IMR-90 (cell line): ENCODE data around the gene JAKMIP2. TPM values are rescaled to one million over a fixed set of nuclear protein-coding genes. Genes with fewer than 3 reads are reported as not detected.

Experiments
- ATAC-seq: fragments of 200-7000 bp; cut with Tn5 transposase; 2 replicates; pipeline ENCODE4 v1.9.1; 2020; ENCODE audit warnings: low read depth, mild to moderate bottlenecking, moderate library complexity
- BruUV-seq: library from RNA; stranded (reverse); fragments of 400-500 nt; replicated peaks from 2 replicates; lab custom pipeline; 2021; lab: Mats Ljungman, UMichigan
- CTCF ChIA-PET: fragments of 300-600 bp; formaldehyde crosslinking; extraction: SDS; loops from one replicate; lab custom pipeline; 2021; ENCODE audit warnings: antibody characterized with exemption; lab: Yijun Ruan, JAX
- POLR2A ChIA-PET: fragments of 300-600 bp; sonication (Branson Sonifier 250); formaldehyde crosslinking; loops from one replicate; lab custom pipeline; 2022; ENCODE audit warnings: antibody characterized with exemption; ENCODE audit not compliant: unreplicated experiment; lab: Charles Lee
- DNase-seq: peaks from one replicate; pipeline ENCODE4 v3.0.0; 2013
- H2AFZ ChIP-seq: replicated peaks from 2 replicates; pipeline ENCODE3; 2013; ENCODE audit warnings: low read length, mild to moderate bottlenecking; ENCODE audit not compliant: poor library complexity
- H2AK5ac ChIP-seq: 2 replicates; pipeline ENCODE4 v1.6.1; 2013; ENCODE audit warnings: low read depth, low read length, inconsistent platforms
- H2AK9ac ChIP-seq: replicated peaks from 2 replicates; pipeline ENCODE3; 2013; ENCODE audit warnings: mild to moderate bottlenecking, low read depth, low read length, moderate library complexity; ENCODE audit not compliant: poor library complexity
- H2BK120ac ChIP-seq: 2 replicates; pipeline ENCODE4 v1.6.1; 2013; ENCODE audit warnings: low read depth, low read length, inconsistent platforms
- H2BK15ac ChIP-seq: 3 replicates; pipeline ENCODE4 v1.6.1; 2013; ENCODE audit warnings: low read depth, low read length, inconsistent platforms
- H2BK20ac ChIP-seq: 2 replicates; pipeline ENCODE4 v1.6.1; 2013; ENCODE audit warnings: low read depth, mild to moderate bottlenecking, inconsistent platforms, low read length, moderate library complexity
- H2BK5ac ChIP-seq: 2 replicates; pipeline ENCODE4 v1.6.1; 2013; ENCODE audit warnings: mild to moderate bottlenecking, low read depth, low read length, inconsistent platforms; ENCODE audit not compliant: poor library complexity, severe bottlenecking
- H3K14ac ChIP-seq: replicated peaks from 2 replicates; pipeline ENCODE4 v1.6.1; 2013; ENCODE audit warnings: low read depth, low read length, inconsistent platforms
- H3K18ac ChIP-seq: 2 replicates; pipeline ENCODE4 v1.6.1; 2013; ENCODE audit warnings: low read depth, low read length, control low read depth
- H3K23ac ChIP-seq: 2 replicates; pipeline ENCODE4 v1.6.1; 2013; ENCODE audit warnings: low read depth, low read length, inconsistent platforms
- H3K27ac ChIP-seq: 2 replicates; pipeline ENCODE4 v1.5.1; 2013; ENCODE audit warnings: mild to moderate bottlenecking, control low read depth, low read length; ENCODE audit not compliant: insufficient read depth
- H3K27me3 ChIP-seq: 2 replicates; pipeline ENCODE4 v1.6.1; 2013; ENCODE audit warnings: low read length; ENCODE audit not compliant: control insufficient read depth, insufficient read depth
- H3K36me3 ChIP-seq: 2 replicates; pipeline ENCODE4 v1.6.1; 2013; ENCODE audit warnings: low read length, mixed read lengths; ENCODE audit not compliant: control insufficient read depth, insufficient read depth
- H3K4ac ChIP-seq: 2 replicates; pipeline ENCODE4 v1.6.1; 2013; ENCODE audit warnings: low read depth, low read length, inconsistent platforms
- H3K4me1 ChIP-seq: 2 replicates; pipeline ENCODE4 v1.6.1; 2013; ENCODE audit warnings: low read length, mixed read lengths; ENCODE audit not compliant: control insufficient read depth, insufficient read depth
- H3K4me2 ChIP-seq: 2 replicates; pipeline ENCODE4 v1.6.1; 2013; ENCODE audit warnings: low read depth, mild to moderate bottlenecking, control low read depth, low read length, moderate library complexity
- H3K4me3 ChIP-seq: 2 replicates; pipeline ENCODE4 v1.5.1; 2013; ENCODE audit warnings: low read depth, mild to moderate bottlenecking, control low read depth, low read length, moderate library complexity; ENCODE audit not compliant: insufficient read depth
- H3K56ac ChIP-seq: 2 replicates; pipeline ENCODE4 v1.6.1; 2013; ENCODE audit warnings: low read length, inconsistent platforms; ENCODE audit not compliant: insufficient read depth; ENCODE audit errors: extremely low read depth
- H3K79me1 ChIP-seq, 2 experiments: 2 replicates each; pipeline ENCODE4 v1.6.1; 2013; ENCODE audit warnings: low read length in 2 of 2, inconsistent platforms in 1 of 2, low read depth in 1 of 2
- H3K9ac ChIP-seq: 2 replicates; pipeline ENCODE4 v1.6.1; 2013; ENCODE audit warnings: low read depth, low read length, control low read depth
- H3K9me1 ChIP-seq: 2 replicates; pipeline ENCODE4 v1.6.1; 2013; ENCODE audit warnings: low read length, inconsistent platforms; ENCODE audit not compliant: insufficient read depth
- H3K9me3 ChIP-seq: 2 replicates; pipeline ENCODE4 v1.6.1; 2013; ENCODE audit warnings: low read length; ENCODE audit not compliant: control insufficient read depth, insufficient read depth
- H4K20me1 ChIP-seq: 2 replicates; pipeline ENCODE4 v1.6.1; 2013; ENCODE audit warnings: low read length, inconsistent platforms; ENCODE audit not compliant: insufficient read depth
- H4K5ac ChIP-seq: 2 replicates; pipeline ENCODE4 v1.6.1; 2013; ENCODE audit warnings: mild to moderate bottlenecking, low read depth, low read length, control low read depth
- H4K8ac ChIP-seq, 2 experiments: 2 replicates each; pipeline ENCODE4 v1.6.1; 2013; ENCODE audit warnings: low read depth in 2 of 2, low read length in 2 of 2, control low read depth in 1 of 2, inconsistent platforms in 1 of 2
- H4K91ac ChIP-seq: 2 replicates; pipeline ENCODE4 v1.6.1; 2013; ENCODE audit warnings: low read depth, low read length, inconsistent platforms; ENCODE audit not compliant: insufficient read depth
- BHLHE40 ChIP-seq: fragments of 150-350 bp; IDR thresholded peaks from 2 replicates; pipeline ENCODE4 v1.6.1; 2016; ENCODE audit warnings: mild to moderate bottlenecking, low read depth, low read length
- CEBPB ChIP-seq: IDR thresholded peaks from 2 replicates; pipeline ENCODE4 v1.6.1; 2012; ENCODE audit warnings: low read depth, low read length, improper control_type of control experiment
- CHD1 ChIP-seq: IDR thresholded peaks from 2 replicates; pipeline ENCODE4 v1.6.1; 2012; ENCODE audit warnings: low read depth, low read length, improper control_type of control experiment
- CTCF ChIP-seq: conservative IDR thresholded peaks from 2 replicates; pipeline ENCODE4 v1.5.1; 2012; ENCODE audit warnings: mild to moderate bottlenecking, low read depth, low read length, improper control_type of control experiment
- ELK1 ChIP-seq: fragments of 150-350 bp; IDR thresholded peaks from 2 replicates; pipeline ENCODE4 v1.6.1; 2016; ENCODE audit warnings: low read depth, mild to moderate bottlenecking, low read length, moderate library complexity, borderline replicate concordance
- FOS ChIP-seq: fragments of 150-350 bp; IDR thresholded peaks from 2 replicates; pipeline ENCODE4 v1.6.1; 2016; ENCODE audit warnings: low read depth, low read length
- MAFK ChIP-seq: IDR thresholded peaks from 2 replicates; pipeline ENCODE4 v1.6.1; 2012; ENCODE audit warnings: low read depth, low read length, improper control_type of control experiment
- MAZ ChIP-seq: IDR thresholded peaks from 2 replicates; pipeline ENCODE4 v1.6.1; 2012; ENCODE audit warnings: low read depth, mild to moderate bottlenecking, low read length, improper control_type of control experiment, moderate library complexity, borderline replicate concordance
- MXI1 ChIP-seq: IDR thresholded peaks from 2 replicates; pipeline ENCODE4 v1.6.1; 2012; ENCODE audit warnings: low read depth, mild to moderate bottlenecking, low read length, moderate library complexity, borderline replicate concordance
- NFE2L2 ChIP-seq: fragments of 150-350 bp; IDR thresholded peaks from 2 replicates; pipeline ENCODE4 v1.6.1; 2016; ENCODE audit warnings: low read depth, mild to moderate bottlenecking, low read length
- POLR2A ChIP-seq: IDR thresholded peaks from 2 replicates; pipeline ENCODE4 v1.6.1; 2012; ENCODE audit warnings: mild to moderate bottlenecking, low read depth, low read length
- RAD21 ChIP-seq: IDR thresholded peaks from 2 replicates; pipeline ENCODE4 v1.6.1; 2012; ENCODE audit warnings: low read length, improper control_type of control experiment
- RCOR1 ChIP-seq: IDR thresholded peaks from 2 replicates; pipeline ENCODE4 v1.6.1; 2012; ENCODE audit warnings: mild to moderate bottlenecking, low read length, improper control_type of control experiment; ENCODE audit not compliant: insufficient replicate concordance
- RFX5 ChIP-seq: IDR thresholded peaks from 2 replicates; pipeline ENCODE4 v1.8.0; 2012; ENCODE audit warnings: low read depth, mild to moderate bottlenecking, low read length, moderate library complexity
- SMC3 ChIP-seq: fragments of 150-350 bp; IDR thresholded peaks from 2 replicates; pipeline ENCODE4 v1.6.1; 2016; ENCODE audit warnings: low read depth, mild to moderate bottlenecking, antibody characterized with exemption, low read length, moderate library complexity
- USF2 ChIP-seq: fragments of 150-350 bp; IDR thresholded peaks from 2 replicates; pipeline ENCODE4 v1.6.1; 2017; ENCODE audit warnings: mild to moderate bottlenecking, antibody characterized with exemption, low read length, low read depth
- dilution Hi-C: fragments of 300-500 bp; cut with HindIII; formaldehyde crosslinking; loops from one replicate; pipeline ENCODE4 v1.14.3; 2018; ENCODE audit warnings: low sequenced_read_pairs; ENCODE audit not compliant: unreplicated experiment
- in situ Hi-C: fragments of 300-500 bp; cut with MboI; formaldehyde crosslinking; loops from 3 replicates; pipeline ENCODE4 v1.14.3; 2019; ENCODE audit warnings: low sequenced_read_pairs, inconsistent platforms, mixed read lengths
- intact Hi-C: fragments of 100-400 bp; cut with micrococcal nuclease; formaldehyde crosslinking; loops from 2 replicates; pipeline ENCODE4 v1.10.0; 2022
- polyA plus RNA-seq, 3 experiments: library from polyadenylated mRNA; depleted of rRNA; stranded (reverse); fragments of >200 nt; gene quantifications; 2 replicates each; pipeline ENCODE4 v1.2.3, GENCODE V29; 2012; ENCODE audit warnings: low replicate concordance in 1 of 3
- total RNA-seq: library from RNA; depleted of rRNA; stranded (reverse); fragments of >200 nt; gene quantifications from 2 replicates; pipeline ENCODE4 v1.2.3, GENCODE V29; 2012

The JAKMIP2 gene
- total and polyA plus RNA-seq, 2 of the 4 experiments (the other 2 are of a cell fraction) = under 0.01 TPM; not detected in 1

- Histone ChIP-seq H3K4me2 (no peak overlapping the region), H3K23ac (no peak overlapping the region), H3K27me3 (no peaks in the 10 kb centered on the region), H2BK5ac (no peak overlapping the region), H2BK20ac (no peak overlapping the region), H3K79me1 (no peaks in the 10 kb centered on the region), H3K4me1 (no peaks in the 10 kb centered on the region), H3K36me3 (no peaks in the 10 kb centered on the region), H3K9me1 (no peaks in the 10 kb centered on the region), H4K91ac (no peak overlapping the region), H3K18ac (no peak overlapping the region), H3K14ac (no peak overlapping the region), H4K8ac (no peak overlapping the region), H2BK120ac (no peak overlapping the region), H2AFZ (no peak overlapping the region), H3K56ac (no peak overlapping the region), H2BK15ac (no peak overlapping the region), H2AK5ac (no peak overlapping the region), H3K9ac (no peak overlapping the region), H4K5ac (no peak overlapping the region), H2AK9ac (no peak overlapping the region), H4K20me1 (no peaks in the 10 kb centered on the region), H3K27ac (no peak overlapping the region), H3K4ac (no peak overlapping the region), H3K4me3 (no peak overlapping the region), H3K9me3 (no peaks in the 10 kb centered on the region)
- no peak for ATAC-seq
- in situ Hi-C loops = no loop called here
- intact Hi-C loops = no loop called here
- TF ChIP-seq BHLHE40 (no peak), MAFK (no peak), ELK1 (no peak), CHD1 (no peak), USF2 (no peak), POLR2A (no peak), SMC3 (no peak), NFE2L2 (no peak), RAD21 (no peak), FOS (no peak), RFX5 (no peak), CTCF (no peak), MAZ (no peak), RCOR1 (no peak), CEBPB (no peak), MXI1 (no peak)
- POLR2A ChIA-PET = no interaction called here
- CTCF ChIA-PET = no interaction called here
- BruUV-seq = no TSS peak
- dilution Hi-C loops = no loop called here
- no peak for DNase-seq
Measured at GRCh38 chr5:147788023-147788422, 5.5 kb upstream of the JAKMIP2 start.
